H1 (cell line): ENCODE results near the gene TRIM32. TPM values are rescaled to one million over a fixed set of nuclear protein-coding genes. Genes with fewer than 3 reads are reported as not detected.

Source experiments
- CTCF ChIA-PET: fragments of 300-600 bp; sonication (Branson Sonifier 250); formaldehyde crosslinking; loops from one replicate; lab custom pipeline; 2021; ENCODE audit not compliant: partially characterized antibody; lab: Charles Lee
- POLR2A ChIA-PET: fragments of 300-600 bp; sonication (Branson Sonifier 250); formaldehyde crosslinking; loops from one replicate; lab custom pipeline; 2021; ENCODE audit warnings: inconsistent platforms; ENCODE audit not compliant: partially characterized antibody; lab: Charles Lee
- DNase-seq, 2 experiments: peaks; one replicate each; pipeline versions ENCODE4 v3.0.0 to v3.0.0-alpha.2; 2010 to 2022; ENCODE audit warnings: low spot score in 2 of 2, low read depth in 1 of 2, mixed read lengths in 1 of 2
- FAIRE-seq: peaks from 2 replicates; lab custom pipeline; 2011; peaks lifted over from hg19 to GRCh38; lab: Jason Lieb, UNC
- H2AFZ ChIP-seq: 2 replicates; pipeline ENCODE4 v1.8.1; 2012; ENCODE audit warnings: low read length, inconsistent platforms
- H2AK5ac ChIP-seq: 2 replicates; pipeline ENCODE4 v1.6.1; 2013; ENCODE audit warnings: low read depth, low read length
- H2BK120ac ChIP-seq: replicated peaks from 2 replicates; pipeline ENCODE3; 2013; ENCODE audit warnings: low read depth, low read length, inconsistent platforms
- H2BK12ac ChIP-seq: 2 replicates; pipeline ENCODE4 v1.6.1; 2013; ENCODE audit warnings: low read depth, low read length
- H2BK15ac ChIP-seq: 2 replicates; pipeline ENCODE4 v1.6.1; 2013; ENCODE audit warnings: low read length
- H2BK20ac ChIP-seq: 2 replicates; pipeline ENCODE4 v1.6.1; 2013; ENCODE audit warnings: low read length
- H2BK5ac ChIP-seq: 2 replicates; pipeline ENCODE4 v1.6.1; 2013; ENCODE audit warnings: low read depth, low read length
- H3K14ac ChIP-seq: 2 replicates; pipeline ENCODE4 v1.6.1; 2013; ENCODE audit warnings: inconsistent platforms; ENCODE audit not compliant: insufficient read length
- H3K18ac ChIP-seq: 2 replicates; pipeline ENCODE4 v1.6.1; 2013; ENCODE audit warnings: low read length; ENCODE audit errors: extremely low read depth
- H3K23ac ChIP-seq: 2 replicates; pipeline ENCODE4 v1.6.1; 2013; ENCODE audit warnings: inconsistent platforms; ENCODE audit not compliant: insufficient read length
- H3K23me2 ChIP-seq: 2 replicates; pipeline ENCODE4 v1.6.1; 2013; ENCODE audit warnings: low read depth, low read length
- H3K27ac ChIP-seq: 2 replicates; pipeline ENCODE4 v1.6.1; 2011; ENCODE audit warnings: low read depth, low read length, inconsistent platforms
- H3K27me3 ChIP-seq, 4 experiments: replicated peaks in 1 of 4; 1 replicate in 1 of 4; 2 replicates in 3 of 4; pipeline versions ENCODE4 v1.6.1 to v1.8.1; 2011 to 2013; ENCODE audit warnings: low read length in 3 of 4, mild to moderate bottlenecking in 3 of 4, inconsistent platforms in 2 of 4, mixed read lengths in 2 of 4, moderate library complexity in 1 of 4; ENCODE audit not compliant: control insufficient read depth in 3 of 4, insufficient read depth in 3 of 4; ENCODE audit errors: extremely low read depth in 1 of 4
- H3K36me3 ChIP-seq, 4 experiments: 2 replicates each; pipeline versions ENCODE4 v1.6.1 to v1.8.1; 2011 to 2013; ENCODE audit warnings: mild to moderate bottlenecking in 4 of 4, low read length in 3 of 4, moderate library complexity in 2 of 4, control low read depth in 1 of 4, inconsistent platforms in 1 of 4; ENCODE audit not compliant: insufficient read depth in 4 of 4, control insufficient read depth in 2 of 4
- H3K4ac ChIP-seq: replicated peaks from 2 replicates; pipeline ENCODE3; 2013; ENCODE audit warnings: low read length, low read depth, mixed read lengths, inconsistent platforms; ENCODE audit not compliant: insufficient read length
- H3K4me1 ChIP-seq, 4 experiments: replicated peaks in 1 of 4; 1 replicate in 1 of 4; 2 replicates in 3 of 4; pipeline versions ENCODE4 v1.6.1 to v1.8.1; 2011 to 2013; ENCODE audit warnings: low read length in 3 of 4, inconsistent platforms in 2 of 4, mixed read lengths in 1 of 4; ENCODE audit not compliant: insufficient read depth in 4 of 4, control insufficient read depth in 3 of 4
- H3K4me2 ChIP-seq, 2 experiments: 2 replicates each; pipeline versions ENCODE4 v1.6.1 to v1.8.1; 2011 to 2013; ENCODE audit warnings: low read depth in 2 of 2, low read length in 2 of 2, control low read depth in 1 of 2, inconsistent platforms in 1 of 2, mild to moderate bottlenecking in 1 of 2; ENCODE audit not compliant: insufficient read depth in 1 of 2
- H3K4me3 ChIP-seq, 4 experiments: fragments of 200-600, 300-600 bp in 1 of 4; sonication (generic), shearing (Covaris generic), sonication (Bioruptor Twin) in 1 of 4; 2 replicates each; pipeline versions ENCODE4 v1.5.1 to v1.8.1; 2011 to 2016; ENCODE audit warnings: low read length in 4 of 4, low read depth in 3 of 4, control low read depth in 2 of 4, inconsistent platforms in 2 of 4, mild to moderate bottlenecking in 2 of 4, mixed read lengths in 1 of 4, moderate library complexity in 1 of 4; ENCODE audit not compliant: insufficient read depth in 2 of 4; ENCODE audit errors: extremely low read depth in 1 of 4
- H3K56ac ChIP-seq: replicated peaks from 2 replicates; pipeline ENCODE3; 2013; ENCODE audit warnings: low read depth, mild to moderate bottlenecking, mixed read lengths, low read length, inconsistent platforms; ENCODE audit not compliant: insufficient read length
- H3K79me1 ChIP-seq: 2 replicates; pipeline ENCODE4 v1.6.1; 2013; ENCODE audit warnings: low read depth, low read length, control low read depth
- H3K79me2 ChIP-seq, 2 experiments: 2 replicates each; pipeline versions ENCODE4 v1.6.1 to v1.8.1; 2012 to 2013; ENCODE audit warnings: low read length in 2 of 2, mild to moderate bottlenecking in 2 of 2, inconsistent platforms in 1 of 2; ENCODE audit not compliant: insufficient read depth in 2 of 2, control insufficient read depth in 1 of 2
- H3K9ac ChIP-seq, 4 experiments: replicated peaks in 1 of 4; 1 replicate in 1 of 4; 2 replicates in 3 of 4; pipeline versions ENCODE4 v1.6.1 to v1.8.1; 2011 to 2013; ENCODE audit warnings: low read depth in 3 of 4, low read length in 3 of 4, control low read depth in 2 of 4, mild to moderate bottlenecking in 2 of 4, moderate library complexity in 2 of 4, inconsistent platforms in 1 of 4; ENCODE audit errors: extremely low read depth in 1 of 4
- H3K9me3 ChIP-seq, 2 experiments: 2 replicates each; pipeline versions ENCODE4 v1.6.1 to v1.8.1; 2012 to 2013; ENCODE audit warnings: mild to moderate bottlenecking in 2 of 2, moderate library complexity in 2 of 2, control low read depth in 1 of 2, inconsistent platforms in 1 of 2, low read depth in 1 of 2, low read length in 1 of 2, mixed read lengths in 1 of 2; ENCODE audit not compliant: insufficient read depth in 2 of 2
- H4K20me1 ChIP-seq, 2 experiments: replicated peaks in 1 of 2; 2 replicates each; pipeline versions ENCODE3 to v1.8.1; 2011 to 2013; ENCODE audit warnings: inconsistent platforms in 2 of 2, low read length in 2 of 2, mild to moderate bottlenecking in 1 of 2; ENCODE audit not compliant: insufficient read depth in 2 of 2, control insufficient read depth in 1 of 2
- H4K5ac ChIP-seq: 2 replicates; pipeline ENCODE4 v1.6.1; 2013; ENCODE audit warnings: low read length, low read depth, mixed read lengths, inconsistent platforms; ENCODE audit not compliant: insufficient read length
- H4K8ac ChIP-seq: 2 replicates; pipeline ENCODE4 v1.8.0; 2013; ENCODE audit warnings: mild to moderate bottlenecking, moderate library complexity, low read length, inconsistent platforms; ENCODE audit not compliant: insufficient read depth; ENCODE audit errors: extremely low read depth
- H4K91ac ChIP-seq: replicated peaks from 2 replicates; pipeline ENCODE3; 2013; ENCODE audit warnings: low read length, mixed read lengths, inconsistent platforms; ENCODE audit not compliant: insufficient read length
- RNF2 ChIP-seq: fragments of 200-900, 300-1000 bp; sonication (generic); IDR thresholded peaks from 2 replicates; pipeline ENCODE4 v1.7.1; 2016; ENCODE audit warnings: borderline replicate concordance, low read depth, mild to moderate bottlenecking, antibody characterized with exemption, low read length; ENCODE audit not compliant: poor library complexity, severe bottlenecking; ENCODE audit errors: missing control alignments
- SUZ12 ChIP-seq: fragments of 200-600 bp; sonication (generic); IDR thresholded peaks from 2 replicates; pipeline ENCODE4 v1.6.1; 2012; ENCODE audit warnings: mild to moderate bottlenecking, inconsistent platforms, low read length, moderate library complexity, mixed read lengths
- TAF1 ChIP-seq: IDR thresholded peaks from 2 replicates; pipeline ENCODE4 v1.6.1; 2011; ENCODE audit warnings: mild to moderate bottlenecking, low read depth, low read length
- WGBS, 2 experiments: shearing (Covaris generic) in 1 of 2; methylation state at CpG; one replicate each; pipeline versions ENCODE4 v1.1.6 to v1.1.7; 2013 to 2015; ENCODE audit warnings: low lambda C conversion rate in 2 of 2, mixed read lengths in 2 of 2, inconsistent platforms in 1 of 2, low coverage in 1 of 2, missing lambda C conversion rate in 1 of 2; ENCODE audit not compliant: insufficient replicate concordance in 2 of 2, insufficient coverage in 1 of 2, insufficient read length in 1 of 2; ENCODE audit errors: extremely low coverage in 1 of 2, missing lambda C conversion rate in 1 of 2; 5-methylcytosine and 5-hydroxymethylcytosine counted together
- polyA plus RNA-seq, 7 experiments: library from polyadenylated mRNA; depleted of rRNA in 3 of 7; stranded (reverse) in 5 of 7; unstranded in 2 of 7; fragments of >200 nt in 5 of 7; fragments of 200-250 nt in 2 of 7; gene quantifications; 1 replicate in 5 of 7; 2 replicates in 1 of 7; 4 replicates in 1 of 7; pipeline versions ENCODE4 v1.2.1 to v1.2.3, GENCODE V29; 2011 to 2013; ENCODE audit warnings: missing spikeins in 2 of 7, mixed read lengths in 2 of 7
- total RNA-seq: library from RNA; stranded (reverse); fragmentation: NEBNext Ultra II Directional; extraction: Animal tissue kit (Norgen Biotek cat#: 25700); gene quantifications from 2 replicates; pipeline ENCODE4 v1.2.1, GENCODE V29; 2021

Gene TRIM32
- total and polyA plus RNA-seq, 2 of the 8 experiments (the other 6 are each of a cell fraction or from before 2014, with no cell fraction given), result 10.5 to 17.3 TPM

GRCh38 chr9:116691607-116692006 lies 4.5 kb downstream of the TRIM32 start:
- DNase-seq, result no peak
- H4K91ac ChIP-seq, result no peak overlapping the region
- peaks cover 10% of the 10 kb centered on the region; the same call in 1 of the 2 replicates for H3K23me2 ChIP-seq
- no peaks in the 10 kb centered on the region; a peak in 1 of 8 replicates for H3K36me3 ChIP-seq
- H3K56ac ChIP-seq, result no peak overlapping the region
- no peak overlapping the region for H2BK15ac ChIP-seq
- H4K5ac ChIP-seq, result no peak overlapping the region
- peaks cover 1 to 2% of the 10 kb centered on the region in 2 experiments for H4K20me1 ChIP-seq
- no peak overlapping the region for H2BK20ac ChIP-seq
- POLR2A ChIA-PET, result no interaction called here
- H3K4me3 ChIP-seq, result no peak overlapping the region
- CTCF ChIA-PET, result no interaction called here
- H3K23ac ChIP-seq, result no peak overlapping the region
- no peak overlapping the region for H2BK120ac ChIP-seq
- no peak overlapping the region for H2AK5ac ChIP-seq
- H3K9ac ChIP-seq, result no peak overlapping the region
- H2AFZ ChIP-seq, result no peak overlapping the region
- no peaks in the 10 kb centered on the region; the same call in 1 of the 2 replicates for H3K79me1 ChIP-seq
- H3K4me1 ChIP-seq, result peaks cover 0 to 4% (median 0%) of the 10 kb centered on the region in 4 experiments; a peak in 5 of 7 replicates
- H3K4me2 ChIP-seq, result no peak overlapping the region
- no peaks in the 10 kb centered on the region for H3K9me3 ChIP-seq
- peaks cover 0 to 31% of the 10 kb centered on the region in 2 experiments; a peak in 2 of 4 replicates for H3K79me2 ChIP-seq
- H3K18ac ChIP-seq, result no peak overlapping the region
- H3K14ac ChIP-seq, result no peak overlapping the region
- no peak overlapping the region for H2BK5ac ChIP-seq
- no peak overlapping the region for H2BK12ac ChIP-seq
- no peak overlapping the region for H3K4ac ChIP-seq
- no peak for FAIRE-seq
- TF ChIP-seq SUZ12, result no peak
- TF ChIP-seq RNF2, result no peak
- TF ChIP-seq TAF1, result no peak
- no peaks in the 10 kb centered on the region; a peak in 2 of 7 replicates for H3K27me3 ChIP-seq
- no peak overlapping the region for H3K27ac ChIP-seq
- no peak overlapping the region for H4K8ac ChIP-seq
- WGBS, 2 experiments, result 94% methylated on average over 3 of the region's 3 CpGs; no CpG with 5 or more reads in 1 of the 2 experiments
